RWPE2 (cell line): ENCODE measurements around the gene PLXNC1.

Source experiments
- ATAC-seq: fragments of 200-7000 bp; cut with Tn5 transposase; 3 replicates; pipeline ENCODE4 v1.9.1; 2021; ENCODE audit warnings: low read depth
- DNase-seq: peaks from one replicate; pipeline ENCODE4 v3.0.0-alpha.2; 2020; ENCODE audit warnings: low spot score
- H3K27ac ChIP-seq: fragments of 450-650 bp; 2 replicates; pipeline ENCODE4 v1.5.1; 2017; ENCODE audit warnings: mild to moderate bottlenecking; ENCODE audit not compliant: poor library complexity, severe bottlenecking
- H3K27me3 ChIP-seq: fragments of 250-450 bp; sonication (Bioruptor Pico); 2 replicates; pipeline ENCODE4 v1.5.1; 2021; ENCODE audit warnings: mild to moderate bottlenecking, moderate library complexity; ENCODE audit not compliant: insufficient read depth, poor library complexity, severe bottlenecking
- H3K36me3 ChIP-seq: fragments of 250-450 bp; sonication (Bioruptor Pico); 2 replicates; pipeline ENCODE4 v1.5.1; 2020; ENCODE audit warnings: low read depth, mild to moderate bottlenecking, moderate library complexity
- H3K4me1 ChIP-seq: fragments of 250-450 bp; sonication (Bioruptor Pico); 2 replicates; pipeline ENCODE4 v1.5.1; 2021; ENCODE audit warnings: mild to moderate bottlenecking, moderate library complexity; ENCODE audit not compliant: insufficient read depth, poor library complexity, severe bottlenecking
- H3K4me3 ChIP-seq: fragments of 250-450 bp; sonication (Bioruptor Pico); 2 replicates; pipeline ENCODE4 v1.5.1; 2021; ENCODE audit warnings: mild to moderate bottlenecking, moderate library complexity; ENCODE audit not compliant: severe bottlenecking
- H3K9me3 ChIP-seq: fragments of 250-450 bp; sonication (Bioruptor Pico); 2 replicates; pipeline ENCODE4 v1.5.1; 2021; ENCODE audit warnings: mild to moderate bottlenecking, moderate library complexity; ENCODE audit not compliant: severe bottlenecking
- CTCF ChIP-seq: fragments of 450-650 bp; IDR thresholded peaks from one replicate; pipeline ENCODE4 v1.5.1; 2017; ENCODE audit warnings: mild to moderate bottlenecking, moderate library complexity; ENCODE audit not compliant: poor library complexity, severe bottlenecking

Gene PLXNC1

GRCh38 chr12:94265966-94266745 lies 117.8 kb downstream of the PLXNC1 start:
- Histone ChIP-seq H3K27me3 (no peaks in the 10 kb centered on the region), H3K27ac (no peak overlapping the region), H3K9me3 (no peaks in the 10 kb centered on the region), H3K4me1 (peaks cover 6% of the 10 kb centered on the region), H3K36me3 (no peaks in the 10 kb centered on the region), H3K4me3 (no peak overlapping the region)
- DNase-seq (no peak), ATAC-seq (no peak)
- no peak for TF ChIP-seq CTCF

- no peak overlapping the region for H3K4me3 ChIP-seq
- peaks cover 2% of the 10 kb centered on the region for H3K4me1 ChIP-seq
- H3K9me3 ChIP-seq, result no peaks in the 10 kb centered on the region
- no peaks in the 10 kb centered on the region for H3K27me3 ChIP-seq
- no peak for TF ChIP-seq CTCF
- no peak overlapping the region for H3K27ac ChIP-seq
- ATAC-seq, result no peak
- H3K36me3 ChIP-seq, result no peaks in the 10 kb centered on the region
- DNase-seq, result no peak
These were observed 118.6 kb downstream of the PLXNC1 start for GRCh38 chr12:94266796-94267536.

DNA sequence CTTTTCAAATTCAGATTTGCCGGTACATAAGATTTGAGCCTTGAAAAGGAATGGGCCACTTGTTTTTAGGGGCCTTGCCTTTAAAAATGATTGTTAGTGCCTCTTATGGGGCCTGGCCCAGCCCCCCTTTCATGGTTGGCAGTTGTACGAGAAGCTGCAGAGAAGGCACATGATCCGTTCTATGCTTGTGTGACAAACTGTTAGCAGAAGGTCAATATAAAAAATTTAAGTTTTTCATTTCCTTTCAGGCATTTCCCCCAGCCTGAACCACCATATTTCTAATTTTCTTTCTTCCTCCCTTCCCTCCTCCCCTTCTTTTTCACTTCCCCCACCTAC lies 119.1 kb downstream of the PLXNC1 start:
- H3K4me1 ChIP-seq, result no peaks in the 10 kb centered on the region
- H3K27ac ChIP-seq, result no peak overlapping the region
- H3K4me3 ChIP-seq, result no peak overlapping the region

GRCh38 chr12:94267921-94268471 lies 119.6 kb downstream of the PLXNC1 start:
- Histone ChIP-seq H3K27ac (no peak overlapping the region), H3K36me3 (no peaks in the 10 kb centered on the region), H3K4me3 (no peak overlapping the region), H3K27me3 (no peaks in the 10 kb centered on the region), H3K4me1 (no peaks in the 10 kb centered on the region), H3K9me3 (no peaks in the 10 kb centered on the region)
- no peak for DNase-seq
- ATAC-seq, result no peak
- no peak for TF ChIP-seq CTCF

More for the DNA sequence above, 119.1 kb downstream of the PLXNC1 start:
- no peak for TF ChIP-seq CTCF
- Histone ChIP-seq H3K9me3 (no peaks in the 10 kb centered on the region), H3K36me3 (no peaks in the 10 kb centered on the region), H3K27me3 (no peaks in the 10 kb centered on the region)
- no peak for DNase-seq
- no peak for ATAC-seq
